K562 (cell line): ENCODE results near the gene ERRFI1. TPM values are rescaled to one million over a fixed set of nuclear protein-coding genes. Genes with fewer than 3 reads are reported as not detected.

Experiments
- BRF2 ChIP-seq: IDR thresholded peaks from 3 replicates; pipeline ENCODE4 v1.6.1; 2011; ENCODE audit warnings: borderline replicate concordance, mild to moderate bottlenecking; ENCODE audit not compliant: insufficient read length, insufficient read depth
- CBX2 ChIP-seq: fragments of 200-600 bp; sonication (generic); IDR thresholded peaks from one replicate; pipeline ENCODE4 v1.6.1; 2012; ENCODE audit warnings: mild to moderate bottlenecking, low read length, inconsistent platforms; ENCODE audit not compliant: insufficient read depth, poor library complexity, severe bottlenecking
- CREBBP ChIP-seq: IDR thresholded peaks from one replicate; pipeline ENCODE4 v1.6.1; 2012; ENCODE audit warnings: low read depth, mild to moderate bottlenecking, control low read depth, inconsistent platforms, low read length
- E2F6 ChIP-seq, 2 experiments: IDR thresholded peaks; 2 replicates each; pipeline ENCODE4 v1.6.1; 2011; ENCODE audit warnings: borderline replicate concordance in 1 of 2, control low read depth in 1 of 2, low read depth in 1 of 2, low read length in 1 of 2, mild to moderate bottlenecking in 1 of 2, mixed read lengths in 1 of 2, moderate library complexity in 1 of 2; ENCODE audit not compliant: insufficient read depth in 1 of 2, insufficient read length in 1 of 2, poor library complexity in 1 of 2, severe bottlenecking in 1 of 2; ENCODE audit errors: extremely low read depth in 1 of 2
- TEAD2 ChIP-seq: fragments of 450-650 bp; IDR thresholded peaks from 2 replicates; pipeline ENCODE4 v1.6.1; 2016; ENCODE audit warnings: missing genetic modification characterization, control low read depth, missing compliant biosample characterization
- ZBED1 ChIP-seq: IDR thresholded peaks from 2 replicates; pipeline ENCODE4 v1.6.1; 2014
- ZNF318 ChIP-seq, 2 experiments: fragments of 450-650 bp; IDR thresholded peaks; 2 replicates each; pipeline ENCODE4 v1.6.1; 2016; ENCODE audit warnings: mild to moderate bottlenecking in 2 of 2, borderline replicate concordance in 1 of 2, low read depth in 1 of 2, moderate library complexity in 1 of 2
- polyA plus RNA-seq, 8 experiments: library from polyadenylated mRNA; depleted of rRNA in 4 of 8; stranded (reverse) in 5 of 8; unstranded in 3 of 8; fragments of >200 nt; fragmentation: Nextera tagmentation in 2 of 8; fragmentation: Illumina TruSeq in 1 of 8; extraction: Ambion mirVana in 2 of 8; extraction: Trizol in 1 of 8; gene quantifications; 2 replicates each; pipeline versions ENCODE4 v1.2.1 to v1.2.3, GENCODE V29; 2011 to 2014; ENCODE audit warnings: inconsistent platforms in 1 of 8, missing spikeins in 1 of 8
- total RNA-seq, 7 experiments: library from RNA; depleted of rRNA in 6 of 7; stranded (reverse); fragments of >200 nt in 6 of 7; fragmentation: Illumina TruSeq in 2 of 7; extraction: Trizol in 2 of 7; gene quantifications; 2 replicates each; pipeline versions ENCODE4 v1.2.1 to v1.2.3, GENCODE V29; 2011 to 2021; ENCODE audit warnings: low replicate concordance in 1 of 7
- TF ChIP-seq, protein P1 (sequence below): fragments of 450-650 bp; IDR thresholded peaks from 2 replicates; pipeline ENCODE4 v1.6.1; 2017; ENCODE audit warnings: antibody characterized with exemption, mild to moderate bottlenecking
- TF ChIP-seq, protein P2 (sequence below): fragments of 450-650 bp; IDR thresholded peaks from 2 replicates; pipeline ENCODE4 v1.6.1; 2016; ENCODE audit warnings: low read depth, mild to moderate bottlenecking, moderate library complexity

Gene ERRFI1
- total and polyA plus RNA-seq, 9 of the 15 experiments (the other 6 are each of a cell fraction or from before 2014, with no cell fraction given), result 0.67 to 4.4 (median 1.1) TPM

GRCh38 chr1:8013800-8014199 is 12.3 kb downstream of the ERRFI1 start (continued):
- TF ChIP-seq ZNF318 (IDR thresholded peaks at IDR 0.05; ENCODE audit: borderline replicate concordance in 1 of 2, low read depth in 1 of 2) (no peak), E2F6 (IDR thresholded peaks at IDR 0.05; ENCODE audit: borderline replicate concordance in 1 of 2, extremely low read depth in 1 of 2, insufficient read depth in 1 of 2, insufficient read length in 1 of 2, low read depth in 1 of 2, low read length in 1 of 2, poor library complexity in 1 of 2, severe bottlenecking in 1 of 2) (no peak), CREBBP (no peak), CBX2 (no peak), TEAD2 (no peak), BRF2 (no peak), ZBED1 (no peak)
- TF ChIP-seq, protein P1, sequence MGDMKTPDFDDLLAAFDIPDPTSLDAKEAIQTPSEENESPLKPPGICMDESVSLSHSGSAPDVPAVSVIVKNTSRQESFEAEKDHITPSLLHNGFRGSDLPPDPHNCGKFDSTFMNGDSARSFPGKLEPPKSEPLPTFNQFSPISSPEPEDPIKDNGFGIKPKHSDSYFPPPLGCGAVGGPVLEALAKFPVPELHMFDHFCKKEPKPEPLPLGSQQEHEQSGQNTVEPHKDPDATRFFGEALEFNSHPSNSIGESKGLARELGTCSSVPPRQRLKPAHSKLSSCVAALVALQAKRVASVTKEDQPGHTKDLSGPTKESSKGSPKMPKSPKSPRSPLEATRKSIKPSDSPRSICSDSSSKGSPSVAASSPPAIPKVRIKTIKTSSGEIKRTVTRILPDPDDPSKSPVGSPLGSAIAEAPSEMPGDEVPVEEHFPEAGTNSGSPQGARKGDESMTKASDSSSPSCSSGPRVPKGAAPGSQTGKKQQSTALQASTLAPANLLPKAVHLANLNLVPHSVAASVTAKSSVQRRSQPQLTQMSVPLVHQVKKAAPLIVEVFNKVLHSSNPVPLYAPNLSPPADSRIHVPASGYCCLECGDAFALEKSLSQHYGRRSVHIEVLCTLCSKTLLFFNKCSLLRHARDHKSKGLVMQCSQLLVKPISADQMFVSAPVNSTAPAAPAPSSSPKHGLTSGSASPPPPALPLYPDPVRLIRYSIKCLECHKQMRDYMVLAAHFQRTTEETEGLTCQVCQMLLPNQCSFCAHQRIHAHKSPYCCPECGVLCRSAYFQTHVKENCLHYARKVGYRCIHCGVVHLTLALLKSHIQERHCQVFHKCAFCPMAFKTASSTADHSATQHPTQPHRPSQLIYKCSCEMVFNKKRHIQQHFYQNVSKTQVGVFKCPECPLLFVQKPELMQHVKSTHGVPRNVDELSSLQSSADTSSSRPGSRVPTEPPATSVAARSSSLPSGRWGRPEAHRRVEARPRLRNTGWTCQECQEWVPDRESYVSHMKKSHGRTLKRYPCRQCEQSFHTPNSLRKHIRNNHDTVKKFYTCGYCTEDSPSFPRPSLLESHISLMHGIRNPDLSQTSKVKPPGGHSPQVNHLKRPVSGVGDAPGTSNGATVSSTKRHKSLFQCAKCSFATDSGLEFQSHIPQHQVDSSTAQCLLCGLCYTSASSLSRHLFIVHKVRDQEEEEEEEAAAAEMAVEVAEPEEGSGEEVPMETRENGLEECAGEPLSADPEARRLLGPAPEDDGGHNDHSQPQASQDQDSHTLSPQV, result no peak
- TF ChIP-seq, protein P2, sequence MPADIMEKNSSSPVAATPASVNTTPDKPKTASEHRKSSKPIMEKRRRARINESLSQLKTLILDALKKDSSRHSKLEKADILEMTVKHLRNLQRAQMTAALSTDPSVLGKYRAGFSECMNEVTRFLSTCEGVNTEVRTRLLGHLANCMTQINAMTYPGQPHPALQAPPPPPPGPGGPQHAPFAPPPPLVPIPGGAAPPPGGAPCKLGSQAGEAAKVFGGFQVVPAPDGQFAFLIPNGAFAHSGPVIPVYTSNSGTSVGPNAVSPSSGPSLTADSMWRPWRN, result no peak
